HepG2 (cell line): ENCODE measurements around the gene SIAE.

Experiments used
- ARNTL ChIP-seq: sonication (generic); formaldehyde crosslinking; IDR thresholded peaks from 2 replicates; pipeline ENCODE4 v1.4.0; 2020; ENCODE audit warnings: mild to moderate bottlenecking, missing genetic modification reagents
- CBX5 ChIP-seq: sonication (generic); formaldehyde crosslinking; IDR thresholded peaks from 2 replicates; pipeline ENCODE4 v1.4.0; 2020; ENCODE audit warnings: missing genetic modification reagents, borderline replicate concordance
- EHMT2 ChIP-seq: fragments of 200-600 bp; sonication (generic); IDR thresholded peaks from 2 replicates; pipeline ENCODE4 v1.7.0; 2017; ENCODE audit warnings: antibody characterized with exemption, low read depth, low read length, borderline replicate concordance
- HOXA7 ChIP-seq: sonication (generic); formaldehyde crosslinking; IDR thresholded peaks from 2 replicates; pipeline ENCODE4 v1.8.1; 2022; ENCODE audit warnings: mild to moderate bottlenecking, missing genetic modification reagents, moderate library complexity
- ZNF20 ChIP-seq: sonication (generic); formaldehyde crosslinking; IDR thresholded peaks from 2 replicates; pipeline ENCODE4 v1.4.0; 2020; ENCODE audit warnings: mild to moderate bottlenecking, moderate library complexity, missing genetic modification reagents

- TF ChIP-seq HOXA7 (CRISPR knock-in tag) (no peak), EHMT2 (no peak), ZNF20 (no peak), ARNTL (CRISPR knock-in tag) (no peak), CBX5 (CRISPR knock-in tag) (no peak)
Observed at GRCh38 chr11:124618863-124619262, 54.7 kb downstream of the SIAE start.
